Ovary (tissue), 3 donors: ENCODE measurements around the gene TRIM41.

Experiments
- CTCF ChIP-seq, 3 donors: fragments of 450-650 bp in 2 of 3; fragments of 200-600 bp in 1 of 3; IDR thresholded peaks; one replicate each; pipeline versions ENCODE4 v1.5.1 to v1.8.0; 2016 to 2022; ENCODE audit warnings: antibody characterized with exemption in 3 of 3, mild to moderate bottlenecking in 1 of 3
- POLR2A ChIP-seq: fragments of 450-650 bp; IDR thresholded peaks from one replicate; pipeline ENCODE4 v1.6.1; 2017; ENCODE audit warnings: antibody characterized with exemption, mild to moderate bottlenecking, moderate library complexity
- donor health status: DM: no; HTN: no; CAD: no.

- TF ChIP-seq CTCF (IDR thresholded peaks at IDR 0.05) = peak in 1 of 3 donors; percentile 12
- peak; percentile 86 for TF ChIP-seq POLR2A
These were observed 37.7 kb downstream of the TRIM41 start, which contains the start of gene TRIM52 for GRCh38 chr5:181260720-181261319.
